Loucy (cell line): Measurements from ENCODE around the gene IGFBP3.

Experiments used
- H2AFZ ChIP-seq: fragments of 200-600 bp; sonication (generic); 2 replicates; pipeline ENCODE4 v1.6.0; 2016; ENCODE audit warnings: antibody characterized with exemption, mild to moderate bottlenecking, low read length, moderate library complexity
- H3F3A ChIP-seq: fragments of 200-600 bp; 2 replicates; pipeline ENCODE4 v1.6.0; 2016; ENCODE audit warnings: antibody characterized with exemption, low read depth, mild to moderate bottlenecking
- H3K27me3 ChIP-seq: fragments of 200-600 bp; sonication (generic); 2 replicates; pipeline ENCODE4 v1.6.1; 2014; ENCODE audit warnings: low read length, mild to moderate bottlenecking; ENCODE audit not compliant: insufficient read depth, poor library complexity, severe bottlenecking
- H3K36me3 ChIP-seq: fragments of 200-600 bp; sonication (generic); 2 replicates; pipeline ENCODE4 v1.6.1; 2016; ENCODE audit warnings: low read length; ENCODE audit not compliant: insufficient read depth
- H3K4me1 ChIP-seq: fragments of 200-600 bp; sonication (generic); 2 replicates; pipeline ENCODE4 v1.5.1; 2014; ENCODE audit warnings: low read length, mild to moderate bottlenecking; ENCODE audit not compliant: insufficient read depth, poor library complexity, severe bottlenecking
- H3K4me2 ChIP-seq: fragments of 200-600 bp; sonication (generic); 2 replicates; pipeline ENCODE4 v1.6.0; 2014; ENCODE audit warnings: antibody characterized with exemption, low read length, low read depth, mild to moderate bottlenecking; ENCODE audit not compliant: poor library complexity, severe bottlenecking
- H3K4me3 ChIP-seq: fragments of 200-600 bp; sonication (generic); 2 replicates; pipeline ENCODE4 v1.5.1; 2014; ENCODE audit warnings: low read length, mild to moderate bottlenecking, mixed read lengths; ENCODE audit not compliant: poor library complexity, severe bottlenecking
- H3K79me2 ChIP-seq: fragments of 200-600 bp; sonication (generic); 2 replicates; pipeline ENCODE4 v1.6.1; 2014; ENCODE audit warnings: low read length; ENCODE audit not compliant: insufficient read depth
- H3K9ac ChIP-seq: fragments of 200-600 bp; sonication (generic); 2 replicates; pipeline ENCODE4 v1.6.0; 2014; ENCODE audit warnings: mild to moderate bottlenecking, low read depth, low read length, moderate library complexity; ENCODE audit not compliant: poor library complexity, severe bottlenecking
- H3K9me2 ChIP-seq: fragments of 200-600 bp; sonication (generic); replicated peaks from 2 replicates; pipeline ENCODE4 v1.6.1; 2016; ENCODE audit warnings: low read depth, low read length, mixed read lengths
- H3K9me3 ChIP-seq: fragments of 200-600 bp; sonication (generic); 2 replicates; pipeline ENCODE4 v1.6.1; 2014; ENCODE audit warnings: mild to moderate bottlenecking, antibody characterized with exemption, low read length, low read depth; ENCODE audit not compliant: insufficient read depth
- H4K20me1 ChIP-seq: fragments of 200-600 bp; sonication (generic); 2 replicates; pipeline ENCODE4 v1.6.0; 2014; ENCODE audit warnings: antibody characterized with exemption, low read length, mild to moderate bottlenecking; ENCODE audit not compliant: insufficient read depth, poor library complexity, severe bottlenecking
- EZH2phosphoT487 ChIP-seq: fragments of 200-600 bp; IDR thresholded peaks from 2 replicates; pipeline ENCODE4 v1.6.1; 2018; ENCODE audit warnings: antibody characterized with exemption, mild to moderate bottlenecking, moderate library complexity, borderline replicate concordance
- TF ChIP-seq, protein P1 (sequence below): fragments of 200-600 bp; sonication (generic); conservative IDR thresholded peaks from 2 replicates; pipeline ENCODE4 v1.5.1; 2014; ENCODE audit warnings: mild to moderate bottlenecking, antibody characterized with exemption, low read length

Gene IGFBP3

GRCh38 chr7:45918556-45918955, 2.5 kb downstream of the IGFBP3 start:
- Histone ChIP-seq H3F3A (no peaks in the 10 kb centered on the region), H3K9me3 (no peaks in the 10 kb centered on the region), H2AFZ (peak overlapping the region; percentile 73), H3K9ac (no peak overlapping the region), H3K4me3 (no peak overlapping the region), H3K4me2 (peak overlapping the region; percentile 49), H3K27me3 (no peaks in the 10 kb centered on the region), H3K79me2 (no peaks in the 10 kb centered on the region), H3K9me2 (no peaks in the 10 kb centered on the region), H3K4me1 (no peaks in the 10 kb centered on the region), H4K20me1 (no peaks in the 10 kb centered on the region), H3K36me3 (no peaks in the 10 kb centered on the region)
- no peak for TF ChIP-seq EZH2phosphoT487
- TF ChIP-seq, protein P1, sequence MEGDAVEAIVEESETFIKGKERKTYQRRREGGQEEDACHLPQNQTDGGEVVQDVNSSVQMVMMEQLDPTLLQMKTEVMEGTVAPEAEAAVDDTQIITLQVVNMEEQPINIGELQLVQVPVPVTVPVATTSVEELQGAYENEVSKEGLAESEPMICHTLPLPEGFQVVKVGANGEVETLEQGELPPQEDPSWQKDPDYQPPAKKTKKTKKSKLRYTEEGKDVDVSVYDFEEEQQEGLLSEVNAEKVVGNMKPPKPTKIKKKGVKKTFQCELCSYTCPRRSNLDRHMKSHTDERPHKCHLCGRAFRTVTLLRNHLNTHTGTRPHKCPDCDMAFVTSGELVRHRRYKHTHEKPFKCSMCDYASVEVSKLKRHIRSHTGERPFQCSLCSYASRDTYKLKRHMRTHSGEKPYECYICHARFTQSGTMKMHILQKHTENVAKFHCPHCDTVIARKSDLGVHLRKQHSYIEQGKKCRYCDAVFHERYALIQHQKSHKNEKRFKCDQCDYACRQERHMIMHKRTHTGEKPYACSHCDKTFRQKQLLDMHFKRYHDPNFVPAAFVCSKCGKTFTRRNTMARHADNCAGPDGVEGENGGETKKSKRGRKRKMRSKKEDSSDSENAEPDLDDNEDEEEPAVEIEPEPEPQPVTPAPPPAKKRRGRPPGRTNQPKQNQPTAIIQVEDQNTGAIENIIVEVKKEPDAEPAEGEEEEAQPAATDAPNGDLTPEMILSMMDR = no peak

DNA sequence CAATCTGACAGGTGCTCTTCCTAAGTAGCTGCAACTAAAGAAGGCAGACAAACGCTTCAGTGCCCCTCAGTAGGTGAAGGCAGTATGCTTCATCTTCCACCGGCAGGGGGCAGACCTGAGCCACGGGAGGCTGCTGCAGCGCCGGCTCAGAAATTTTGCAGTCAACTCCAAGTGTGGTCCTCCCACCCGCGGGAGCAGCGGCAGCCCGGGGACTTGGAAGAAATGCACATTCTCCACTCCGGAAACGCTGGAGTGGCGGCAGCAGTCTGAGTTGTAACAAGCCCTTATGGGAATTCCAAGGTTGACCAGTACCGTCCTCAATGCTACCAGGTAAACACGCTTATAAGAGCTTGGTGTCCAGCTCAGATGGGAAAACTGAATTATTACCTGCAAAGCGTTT, 3.4 kb downstream of the IGFBP3 start:
- Histone ChIP-seq H3K36me3 (no peaks in the 10 kb centered on the region), H3K79me2 (no peaks in the 10 kb centered on the region), H3K27me3 (no peaks in the 10 kb centered on the region), H3K4me1 (no peaks in the 10 kb centered on the region), H3K4me3 (no peak overlapping the region), H2AFZ (peak overlapping the region; percentile 73), H3K9me3 (no peaks in the 10 kb centered on the region), H3K9ac (no peak overlapping the region), H4K20me1 (no peaks in the 10 kb centered on the region), H3F3A (no peaks in the 10 kb centered on the region), H3K9me2 (no peaks in the 10 kb centered on the region), H3K4me2 (no peak overlapping the region)
- TF ChIP-seq, protein P1 = peak; percentile 91
- no peak for TF ChIP-seq EZH2phosphoT487

- Histone ChIP-seq H3K9ac (no peak overlapping the region), H3K4me2 (no peak overlapping the region), H3K27me3 (no peaks in the 10 kb centered on the region), H3K79me2 (no peaks in the 10 kb centered on the region), H3K9me3 (no peaks in the 10 kb centered on the region), H2AFZ (no peak overlapping the region), H3K9me2 (no peaks in the 10 kb centered on the region), H3K4me3 (no peak overlapping the region), H3F3A (no peaks in the 10 kb centered on the region), H4K20me1 (no peaks in the 10 kb centered on the region), H3K4me1 (no peaks in the 10 kb centered on the region), H3K36me3 (no peaks in the 10 kb centered on the region)
- TF ChIP-seq, protein P1 = no peak
- no peak for TF ChIP-seq EZH2phosphoT487
These were observed 4.0 kb downstream of the IGFBP3 start for GRCh38 chr7:45917064-45917463.
